Adrenal gland (tissue), 12 donors: Measurements from ENCODE around the gene MYO7A. TPM values are rescaled to one million over a fixed set of nuclear protein-coding genes. Genes with fewer than 3 reads are reported as not detected.

Experiments used
- DNase-seq, 7 donors: peaks; one replicate each; pipeline ENCODE4 v3.0.0-alpha.2; 2019 to 2020
- H3K27ac ChIP-seq, 5 donors: fragments of 200-600 bp; sonication (generic) in 4 of 5; 1 replicate in 3 of 5; 2 replicates in 2 of 5; pipeline versions ENCODE4 v1.5.1 to v1.8.0; 2016 to 2020; ENCODE audit warnings: mild to moderate bottlenecking in 1 of 5
- H3K27me3 ChIP-seq: fragments of 200-600 bp; 2 replicates; pipeline ENCODE4 v1.8.0; 2021
- H3K36me3 ChIP-seq, 2 donors: fragments of 200-600 bp; replicated peaks in 1 of 2; 1 replicate in 1 of 2; 2 replicates in 1 of 2; pipeline versions ENCODE4 v1.5.1 to v1.8.0; 2018 to 2022
- H3K4me1 ChIP-seq, 2 donors: fragments of 200-600 bp; replicated peaks in 1 of 2; 1 replicate in 1 of 2; 2 replicates in 1 of 2; pipeline versions ENCODE4 v1.5.1 to v1.8.0; 2018 to 2021
- H3K4me3 ChIP-seq, 4 donors: fragments of 200-600 bp; sonication (generic) in 3 of 4; one replicate each; pipeline ENCODE4 v1.5.1; 2016 to 2018
- H3K9me3 ChIP-seq, 3 donors: fragments of 200-600 bp; sonication (generic) in 1 of 3; replicated peaks in 1 of 3; 1 replicate in 2 of 3; 2 replicates in 1 of 3; pipeline versions ENCODE4 v1.5.1 to v1.8.0; 2016 to 2021
- CTCF ChIP-seq, 6 experiments: fragments of 450-650 bp in 4 of 6; fragments of 200-600 bp in 2 of 6; sonication (generic) in 1 of 6; IDR thresholded peaks; 1 replicate in 5 of 6; 2 replicates in 1 of 6; pipeline versions ENCODE4 v1.5.1 to v1.8.0; 2016 to 2021; ENCODE audit warnings: antibody characterized with exemption in 6 of 6, mild to moderate bottlenecking in 2 of 6, moderate library complexity in 1 of 6
- POLR2A ChIP-seq, 2 donors: fragments of 450-650 bp; IDR thresholded peaks; one replicate each; pipeline ENCODE4 v1.6.1; 2017; ENCODE audit warnings: antibody characterized with exemption in 2 of 2, mild to moderate bottlenecking in 2 of 2, moderate library complexity in 1 of 2
- WGBS, 4 donors: extraction: QIAGEN DNeasy Blood & Tissue Kit in 2 of 4; methylation state at CpG; one replicate each; pipeline versions ENCODE4 v1.1.5 to v1.1.7; 2013 to 2017; 5-methylcytosine and 5-hydroxymethylcytosine counted together
- intact Hi-C, 2 donors: fragments of 100-400 bp; cut with DNase I; formaldehyde crosslinking; loops; one replicate each; pipeline versions ENCODE4 v1.14.1 to v1.15.0; 2022 to 2023
- polyA plus RNA-seq, 3 donors: library from polyadenylated mRNA; stranded (reverse); fragments of 200-250 nt in 2 of 3; fragments of 350-450 nt in 1 of 3; fragmentation: Illumina TruSeq in 1 of 3; extraction: RNeasy Lipid Tissue Mini Kit (QIAGEN cat#74804) in 1 of 3; gene quantifications; one replicate each; pipeline ENCODE4 v1.2.3, GENCODE V29; 2013 to 2014
- total RNA-seq, 9 donors: library from RNA; depleted of rRNA in 4 of 9; stranded (reverse); fragments of >200 nt in 4 of 9; fragments of 120-200 nt in 1 of 9; fragmentation: NEBNext Ultra II Directional in 1 of 9; extraction: Animal tissue kit (Norgen Biotek cat#: 25700) in 1 of 9; gene quantifications; one replicate each; pipeline versions ENCODE4 v1.1.0 to v1.2.4, GENCODE V29; 2013 to 2023
- donor health status: healthy with polysubstance abuse.
- donor health status: Bipolar disorder and iron deficiency.
- donor health status: DM: yes; HTN: yes; CAD: no.
- donor health status: DM: no; HTN: no; CAD: no.
- donor health status: DM: no; HTN: no; CAD: no.
- donor health status: DM: yes; HTN: yes; CAD: no.

Gene MYO7A
- total and polyA plus RNA-seq, 12 donors, result 5.5 to 175 (median 91.6) TPM

- no peak for DNase-seq
- H3K9me3 ChIP-seq, result no peaks in the 10 kb centered on the region
- no peak for TF ChIP-seq POLR2A (IDR thresholded peaks at IDR 0.05)
- no peak for TF ChIP-seq CTCF (IDR thresholded peaks at IDR 0.05)
- no peak overlapping the region for H3K4me3 ChIP-seq
- no peaks in the 10 kb centered on the region for H3K27me3 ChIP-seq
- 82 to 90% (median 90%) methylated on average over 18 to 33 of the region's 33 CpGs for WGBS, 4 donors
- intact Hi-C loops, result loop anchor here in 1 of 2 donors (5.0 kb wide), 1 partner anchor 46 kb away; no protein-coding TSS in a partner anchor
- H3K36me3 ChIP-seq, result no peaks in the 10 kb centered on the region
- H3K27ac ChIP-seq, result no peak overlapping the region
- H3K4me1 ChIP-seq, result no peaks in the 10 kb centered on the region
These were observed 34.8 kb upstream of the MYO7A start for GRCh38 chr11:77093056-77093891.

GRCh38 chr11:77093987-77094840 lies 33.8 kb upstream of the MYO7A start:
- no peak overlapping the region for H3K4me3 ChIP-seq
- H3K36me3 ChIP-seq, result no peaks in the 10 kb centered on the region
- intact Hi-C loops, result loop anchor here in 1 of 2 donors (5.0 kb wide), 1 partner anchor 47 kb away; no protein-coding TSS in a partner anchor
- no peaks in the 10 kb centered on the region for H3K4me1 ChIP-seq
- H3K27me3 ChIP-seq, result no peaks in the 10 kb centered on the region
- no peaks in the 10 kb centered on the region for H3K9me3 ChIP-seq
- no peak for TF ChIP-seq CTCF (IDR thresholded peaks at IDR 0.05)
- TF ChIP-seq POLR2A (IDR thresholded peaks at IDR 0.05), result no peak
- no peak overlapping the region for H3K27ac ChIP-seq
- 83 to 85% (median 83%) methylated on average over 1 to 6 of the region's 6 CpGs; no CpG with 5 or more reads in 1 of the 4 donors for WGBS, 4 donors
- no peak for DNase-seq

GRCh38 chr11:77094841-77095365 lies 33.1 kb upstream of the MYO7A start:
- Histone ChIP-seq H3K27ac (no peak overlapping the region), H3K4me3 (no peak overlapping the region), H3K36me3 (no peaks in the 10 kb centered on the region), H3K9me3 (no peaks in the 10 kb centered on the region), H3K4me1 (no peaks in the 10 kb centered on the region), H3K27me3 (no peaks in the 10 kb centered on the region)
- DNase-seq, result no peak
- WGBS, 4 donors, result 60 to 98% (median 97%) methylated on average over 1 to 7 of the region's 7 CpGs
- intact Hi-C loops, result loop anchor here in 1 of 2 donors (5.0 kb wide), 1 partner anchor 48 kb away; no protein-coding TSS in a partner anchor
- TF ChIP-seq POLR2A (IDR thresholded peaks at IDR 0.05) (no peak), CTCF (IDR thresholded peaks at IDR 0.05) (no peak)
